DOHH2 (cell line): ENCODE results near the gene TIMELESS.

Source experiments
- EZH2phosphoT487 ChIP-seq: fragments of 200-600 bp; sonication (generic); IDR thresholded peaks from 2 replicates; pipeline ENCODE4 v1.6.1; 2017; ENCODE audit warnings: borderline replicate concordance, mild to moderate bottlenecking, antibody characterized with exemption, low read length, moderate library complexity, mixed read lengths
- TF ChIP-seq, protein P1 (sequence below): fragments of 200-600 bp; sonication (generic); IDR thresholded peaks from one replicate; pipeline ENCODE4 v1.5.1; 2014; ENCODE audit warnings: antibody characterized with exemption, mild to moderate bottlenecking, low read depth, low read length; ENCODE audit not compliant: poor library complexity, severe bottlenecking

GRCh38 chr12:56392331-56392730, 56.9 kb downstream of the TIMELESS start:
- TF ChIP-seq, protein P1, sequence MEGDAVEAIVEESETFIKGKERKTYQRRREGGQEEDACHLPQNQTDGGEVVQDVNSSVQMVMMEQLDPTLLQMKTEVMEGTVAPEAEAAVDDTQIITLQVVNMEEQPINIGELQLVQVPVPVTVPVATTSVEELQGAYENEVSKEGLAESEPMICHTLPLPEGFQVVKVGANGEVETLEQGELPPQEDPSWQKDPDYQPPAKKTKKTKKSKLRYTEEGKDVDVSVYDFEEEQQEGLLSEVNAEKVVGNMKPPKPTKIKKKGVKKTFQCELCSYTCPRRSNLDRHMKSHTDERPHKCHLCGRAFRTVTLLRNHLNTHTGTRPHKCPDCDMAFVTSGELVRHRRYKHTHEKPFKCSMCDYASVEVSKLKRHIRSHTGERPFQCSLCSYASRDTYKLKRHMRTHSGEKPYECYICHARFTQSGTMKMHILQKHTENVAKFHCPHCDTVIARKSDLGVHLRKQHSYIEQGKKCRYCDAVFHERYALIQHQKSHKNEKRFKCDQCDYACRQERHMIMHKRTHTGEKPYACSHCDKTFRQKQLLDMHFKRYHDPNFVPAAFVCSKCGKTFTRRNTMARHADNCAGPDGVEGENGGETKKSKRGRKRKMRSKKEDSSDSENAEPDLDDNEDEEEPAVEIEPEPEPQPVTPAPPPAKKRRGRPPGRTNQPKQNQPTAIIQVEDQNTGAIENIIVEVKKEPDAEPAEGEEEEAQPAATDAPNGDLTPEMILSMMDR: no peak
- TF ChIP-seq EZH2phosphoT487: no peak
